ENCODE results near the gene MYBPC1. TPM values are rescaled to one million over a fixed set of nuclear protein-coding genes. Genes with fewer than 3 reads are reported as not detected.
A peak's percentile ranks its signal among the peaks of the same experiment; 100 is the strongest.

The MYBPC1 gene
- total RNA-seq, 1 experiment from 2014 or later = not detected

- H3K27ac ChIP-seq (ENCODE audit: low read length) = no peak overlapping the region
- CTCF ChIA-PET = no interaction called here
- POLR2A ChIA-PET = no interaction called here
- ATAC-seq = peak; percentile 82
- intact Hi-C loops (cut with micrococcal nuclease; ENCODE audit: unreplicated experiment) (no loop called here), in situ Hi-C loops (cut with HindIII; ENCODE audit: low pct_unique_long_range_greater_than_20kb, low sequenced_read_pairs) (no loop called here)
- H3K36me3 ChIP-seq (ENCODE audit: control insufficient read depth, insufficient read depth, low read length) = no peaks in the 10 kb centered on the region
- no peak for TF ChIP-seq CTCF (IDR thresholded peaks at IDR 0.05)
- TF ChIP-seq REST (IDR thresholded peaks at IDR 0.05; ENCODE audit: insufficient read depth in 1 of 2, low read depth in 2 of 2, low read length in 1 of 2) = no peak
- no peak for TF ChIP-seq POLR2AphosphoS5 (IDR thresholded peaks at IDR 0.05; ENCODE audit: low read depth, low read length)
- TF ChIP-seq TCF7L2 (IDR thresholded peaks at IDR 0.05; ENCODE audit: low read depth, low read length) = no peak
- peak overlapping the region; percentile 27 to 50 for H3K4me3 ChIP-seq (ENCODE audit: low read depth in 2 of 2, low read length in 2 of 2)
- peaks cover 4% of the 10 kb centered on the region for H3K27me3 ChIP-seq (ENCODE audit: control insufficient read depth, insufficient read depth, low read length)
- no TSS peak for BruUV-seq (replicated peaks)
- no peaks in the 10 kb centered on the region for H3K9me3 ChIP-seq (ENCODE audit: control insufficient read depth, insufficient read depth, low read depth, low read length)
- DNase-seq (ENCODE audit: low read depth, low spot score) = no peak
- H3K4me1 ChIP-seq (ENCODE audit: control insufficient read depth, insufficient read depth, low read length) = no peaks in the 10 kb centered on the region
Measured at GRCh38 chr12:101642115-101643067, 47.6 kb downstream of the MYBPC1 start.

DNA sequence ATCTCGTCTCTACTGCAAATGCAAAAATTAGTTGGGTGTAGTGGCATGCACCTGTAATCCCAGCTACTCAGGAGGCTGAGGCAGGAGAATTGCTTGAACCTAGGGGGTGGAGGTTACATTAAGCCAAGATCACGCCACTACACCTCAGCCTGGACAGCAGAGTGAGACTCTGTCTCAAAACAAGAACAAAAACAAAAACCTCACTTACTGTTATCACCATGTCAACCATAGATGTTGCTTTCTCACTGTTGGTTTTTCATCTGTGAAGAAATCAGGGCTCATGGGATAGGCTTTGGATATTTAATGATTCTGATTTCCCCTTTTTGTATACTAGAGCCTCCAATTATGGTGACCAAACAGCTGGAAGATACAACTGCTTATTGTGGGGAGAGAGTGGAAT lies 52.9 kb downstream of the MYBPC1 start:
- BruUV-seq (replicated peaks) = no TSS peak

More for the DNA sequence above, 52.9 kb downstream of the MYBPC1 start:
- ATAC-seq (no peak), DNase-seq (ENCODE audit: low read depth, low spot score) (no peak)
- Histone ChIP-seq H3K4me3 (ENCODE audit: low read depth in 2 of 2, low read length in 2 of 2) (no peak overlapping the region), H3K36me3 (ENCODE audit: control insufficient read depth, insufficient read depth, low read length) (no peaks in the 10 kb centered on the region), H3K9me3 (ENCODE audit: control insufficient read depth, insufficient read depth, low read depth, low read length) (no peaks in the 10 kb centered on the region), H3K27me3 (ENCODE audit: control insufficient read depth, insufficient read depth, low read length) (peaks cover 9% of the 10 kb centered on the region; the same call in 1 of the 2 replicates), H3K4me1 (ENCODE audit: control insufficient read depth, insufficient read depth, low read length) (no peaks in the 10 kb centered on the region), H3K27ac (ENCODE audit: low read length) (no peak overlapping the region)
- TF ChIP-seq SIN3A (IDR thresholded peaks at IDR 0.05; ENCODE audit: borderline replicate concordance, insufficient read depth, low read depth, low read length) = no peak
- no peak for TF ChIP-seq POLR2AphosphoS5 (IDR thresholded peaks at IDR 0.05; ENCODE audit: low read depth, low read length)
- no peak for TF ChIP-seq CTCF (IDR thresholded peaks at IDR 0.05)
- TF ChIP-seq TCF7L2 (IDR thresholded peaks at IDR 0.05; ENCODE audit: low read depth, low read length) = no peak
- no peak for TF ChIP-seq REST (IDR thresholded peaks at IDR 0.05; ENCODE audit: insufficient read depth in 1 of 2, low read depth in 2 of 2, low read length in 1 of 2)
- ChIA-PET CTCF (no interaction called here), POLR2A (no interaction called here)
- intact Hi-C loops (cut with micrococcal nuclease; ENCODE audit: unreplicated experiment) = no loop called here
- in situ Hi-C loops (cut with HindIII; ENCODE audit: low pct_unique_long_range_greater_than_20kb, low sequenced_read_pairs) = no loop called here

Data from Panc1 (cell line).